KMS-11 (cell line): ENCODE data around the gene MYO16.

Source experiments
- H2AFZ ChIP-seq: fragments of 200-600 bp; sonication (generic); 2 replicates; pipeline ENCODE4 v1.6.1; 2016; ENCODE audit warnings: antibody characterized with exemption, mixed run types, low read depth
- H3K27ac ChIP-seq: fragments of 200-600 bp; sonication (generic); 2 replicates; pipeline ENCODE4 v1.6.1; 2016; ENCODE audit warnings: mild to moderate bottlenecking, mixed run types
- H3K27me3 ChIP-seq: fragments of 200-600 bp; sonication (generic); 2 replicates; pipeline ENCODE4 v1.6.1; 2017; ENCODE audit warnings: mild to moderate bottlenecking, low read depth, mixed run types, moderate library complexity; ENCODE audit not compliant: insufficient read depth
- H3K36me3 ChIP-seq: fragments of 200-600 bp; sonication (generic); 2 replicates; pipeline ENCODE4 v1.6.1; 2017; ENCODE audit warnings: mild to moderate bottlenecking, mixed run types; ENCODE audit not compliant: insufficient read depth
- H3K4me1 ChIP-seq: fragments of 200-600 bp; sonication (generic); 2 replicates; pipeline ENCODE4 v1.6.1; 2016; ENCODE audit warnings: mild to moderate bottlenecking, low read depth, mixed run types; ENCODE audit not compliant: poor library complexity, severe bottlenecking
- H3K4me2 ChIP-seq: fragments of 200-600 bp; sonication (generic); 2 replicates; pipeline ENCODE4 v1.7.0; 2016; ENCODE audit warnings: mild to moderate bottlenecking, mixed run types
- H3K4me3 ChIP-seq: fragments of 200-600 bp; sonication (generic); IDR thresholded peaks from 2 replicates; pipeline ENCODE4 v1.6.1; 2017; ENCODE audit warnings: low read depth, low read length, mixed read lengths; ENCODE audit not compliant: insufficient read depth
- H3K79me2 ChIP-seq: fragments of 200-600 bp; sonication (generic); 2 replicates; pipeline ENCODE4 v1.6.1; 2016; ENCODE audit warnings: low read depth, mixed run types; ENCODE audit not compliant: insufficient read depth
- H3K9ac ChIP-seq: fragments of 200-600 bp; sonication (generic); 2 replicates; pipeline ENCODE4 v1.6.1; 2016; ENCODE audit warnings: mild to moderate bottlenecking, mixed run types
- H4K20me1 ChIP-seq: fragments of 200-600 bp; sonication (generic); 2 replicates; pipeline ENCODE4 v1.6.1; 2016; ENCODE audit warnings: mild to moderate bottlenecking, mixed run types; ENCODE audit not compliant: insufficient read depth
- CTCF ChIP-seq: fragments of 200-600 bp; sonication (generic); conservative IDR thresholded peaks from 2 replicates; pipeline ENCODE4 v1.6.1; 2017; ENCODE audit warnings: low read depth, mild to moderate bottlenecking, antibody characterized with exemption, low read length, moderate library complexity, mixed read lengths

MYO16 gene

GRCh38 chr13:109036078-109036780 lies 406.8 kb downstream of the MYO16 start:
- no peak for TF ChIP-seq CTCF
- no peaks in the 10 kb centered on the region for H4K20me1 ChIP-seq

DNA sequence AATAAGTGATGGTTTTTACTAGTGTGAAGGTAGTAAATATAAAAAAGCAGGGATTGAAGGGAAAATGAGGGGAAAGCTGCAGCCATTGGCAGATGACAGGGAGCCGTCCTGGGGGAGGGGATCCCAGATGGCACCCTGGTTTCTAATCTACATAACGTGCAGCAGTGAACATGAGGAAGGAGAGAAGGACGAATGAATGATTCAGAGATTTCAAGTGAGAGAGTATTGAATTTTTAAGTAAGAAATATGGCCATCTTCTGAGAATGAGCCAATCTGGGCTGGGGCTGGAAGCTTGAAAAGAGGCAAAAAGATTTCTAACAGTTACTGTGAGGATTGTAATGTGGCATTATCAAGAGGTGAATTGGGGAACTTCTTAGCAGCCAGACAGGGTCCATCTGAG lies 414.2 kb downstream of the MYO16 start:
- no peaks in the 10 kb centered on the region for H3K4me1 ChIP-seq
- TF ChIP-seq CTCF = no peak

More at GRCh38 chr13:109036078-109036780, 406.8 kb downstream of the MYO16 start:
- Histone ChIP-seq H3K4me3 (no peak overlapping the region), H3K79me2 (no peaks in the 10 kb centered on the region), H3K36me3 (no peaks in the 10 kb centered on the region), H2AFZ (no peak overlapping the region), H3K27me3 (no peaks in the 10 kb centered on the region), H3K9ac (no peak overlapping the region), H3K27ac (no peak overlapping the region), H3K4me2 (no peak overlapping the region), H3K4me1 (no peaks in the 10 kb centered on the region)

DNA sequence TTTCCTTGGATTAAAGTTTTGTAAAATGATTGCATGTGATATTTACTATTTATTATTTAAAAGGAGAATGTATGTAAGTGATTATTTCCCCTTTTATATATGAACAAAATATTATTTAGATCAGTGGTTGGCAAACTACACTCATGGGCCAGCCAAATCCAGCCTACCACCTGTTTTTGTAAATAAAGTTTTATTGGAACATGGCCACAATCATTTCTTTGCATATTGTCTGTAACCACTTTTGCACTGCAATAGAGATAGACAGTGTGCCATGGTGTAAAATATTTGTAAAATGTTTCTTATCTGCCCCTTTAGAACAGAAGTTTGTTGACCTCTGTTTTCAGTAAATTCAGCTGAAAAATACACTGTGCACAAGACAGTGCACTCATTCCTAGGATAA lies 426.4 kb downstream of the MYO16 start:
- Histone ChIP-seq H3K79me2 (no peaks in the 10 kb centered on the region), H3K4me3 (no peak overlapping the region), H4K20me1 (no peaks in the 10 kb centered on the region), H3K27me3 (no peaks in the 10 kb centered on the region), H3K4me1 (no peaks in the 10 kb centered on the region), H3K9ac (no peak overlapping the region), H3K4me2 (no peak overlapping the region), H3K36me3 (no peaks in the 10 kb centered on the region), H2AFZ (no peak overlapping the region), H3K27ac (no peak overlapping the region)
- TF ChIP-seq CTCF = no peak

More for the DNA sequence above, 414.2 kb downstream of the MYO16 start:
- H3K27ac ChIP-seq = no peak overlapping the region
- no peaks in the 10 kb centered on the region for H3K36me3 ChIP-seq
- H3K4me3 ChIP-seq = no peak overlapping the region
- H3K9ac ChIP-seq = no peak overlapping the region
- H2AFZ ChIP-seq = no peak overlapping the region
- H4K20me1 ChIP-seq = no peaks in the 10 kb centered on the region
- H3K79me2 ChIP-seq = no peaks in the 10 kb centered on the region
- no peak overlapping the region for H3K4me2 ChIP-seq
- H3K27me3 ChIP-seq = no peaks in the 10 kb centered on the region

- TF ChIP-seq CTCF = no peak
- no peaks in the 10 kb centered on the region for H3K27me3 ChIP-seq
- no peaks in the 10 kb centered on the region for H3K79me2 ChIP-seq
- H3K4me1 ChIP-seq = no peaks in the 10 kb centered on the region
- H3K4me2 ChIP-seq = no peak overlapping the region
- H3K9ac ChIP-seq = no peak overlapping the region
- no peaks in the 10 kb centered on the region for H3K36me3 ChIP-seq
- no peak overlapping the region for H3K4me3 ChIP-seq
- no peaks in the 10 kb centered on the region for H4K20me1 ChIP-seq
- H2AFZ ChIP-seq = no peak overlapping the region
- H3K27ac ChIP-seq = no peak overlapping the region
These were observed 428.7 kb downstream of the MYO16 start for GRCh38 chr13:109058087-109058486.
